ENCODE results near the gene AKR1E2. TPM values are rescaled to one million over a fixed set of nuclear protein-coding genes. Genes with fewer than 3 reads are reported as not detected.

Gene AKR1E2
- total and polyA plus RNA-seq, 2 donors (not counting 3 experiments of a cell fraction or from before 2014, with no cell fraction given), result 4.0 to 8.2 TPM

GRCh38 chr10:4828005-4828404 lies 2.0 kb downstream of the AKR1E2 start:
- Histone ChIP-seq H3K9me1 (replicated peaks; ENCODE audit: control insufficient read depth, extremely low read depth, insufficient read depth, low read length) (no peaks in the 10 kb centered on the region), H3K4me1 (ENCODE audit: control insufficient read depth, extremely low read depth, insufficient read depth, low read length) (peaks cover 5% of the 10 kb centered on the region), H3K36me3 (ENCODE audit: control insufficient read depth in 2 of 2, extremely low read depth in 1 of 2, insufficient read depth in 2 of 2, low read length in 2 of 2) (peaks cover 0 to under 1% of the 10 kb centered on the region in 2 experiments), H4K20me1 (replicated peaks; ENCODE audit: control insufficient read depth, extremely low read depth, insufficient read depth, low read length) (no peaks in the 10 kb centered on the region), H3K27me3 (ENCODE audit: control insufficient read depth in 2 of 2, insufficient read depth in 2 of 2, low read length in 2 of 2) (no peaks in the 10 kb centered on the region), H3K27ac (ENCODE audit: insufficient read depth, low read depth, low read length) (no peak overlapping the region), H3K79me2 (ENCODE audit: control insufficient read depth, insufficient read depth, low read length) (no peaks in the 10 kb centered on the region), H3K9me3 (replicated peaks; ENCODE audit: control insufficient read depth, insufficient read depth, low read length) (no peaks in the 10 kb centered on the region), H2AFZ (ENCODE audit: low read depth, low read length) (no peak overlapping the region), H3K4me2 (ENCODE audit: insufficient read depth, low read length) (no peak overlapping the region), H3K4me3 (replicated peaks in 1 of 3; ENCODE audit: insufficient read depth in 1 of 3, low read depth in 1 of 3, low read length in 3 of 3) (no peak overlapping the region), H3K9ac (replicated peaks; ENCODE audit: extremely low read depth, insufficient read depth, low read length) (no peak overlapping the region)
- dilution Hi-C loops (cut with MboI; ENCODE audit: extremely low pct_ligation_motif_present, low sequenced_read_pairs) (no loop called here), intact Hi-C loops (cut with micrococcal nuclease) (no loop called here)
- no TSS peak for BruUV-seq (replicated peaks)
- CTCF ChIA-PET, result interaction anchor here (0.6 to 4.9 kb wide), 3 partner anchors 13 to 21 kb away, joined by 3 to 27 read pairs (median 15); no protein-coding TSS in a partner anchor
- TF ChIP-seq POLR2AphosphoS5 (IDR thresholded peaks at IDR 0.05; ENCODE audit: insufficient read depth, low read depth, low read length) (no peak), POLR2A (IDR thresholded peaks at IDR 0.05; ENCODE audit: low read depth, low read length) (no peak), GATA2 (IDR thresholded peaks at IDR 0.05; ENCODE audit: insufficient read depth, insufficient read length, low read depth, low read length) (no peak), JUN (IDR thresholded peaks at IDR 0.05; ENCODE audit: borderline replicate concordance, insufficient read depth, insufficient read length, low read depth) (no peak), MYC (IDR thresholded peaks at IDR 0.05; ENCODE audit: low read depth, low read length) (no peak), FOS (IDR thresholded peaks at IDR 0.05; ENCODE audit: borderline replicate concordance, insufficient read depth, low read length) (no peak), EZH2 (IDR thresholded peaks at IDR 0.05; ENCODE audit: borderline replicate concordance, low read depth, low read length, severe bottlenecking) (no peak)
- TF ChIP-seq, protein P1, sequence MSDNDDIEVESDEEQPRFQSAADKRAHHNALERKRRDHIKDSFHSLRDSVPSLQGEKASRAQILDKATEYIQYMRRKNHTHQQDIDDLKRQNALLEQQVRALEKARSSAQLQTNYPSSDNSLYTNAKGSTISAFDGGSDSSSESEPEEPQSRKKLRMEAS (IDR thresholded peaks at IDR 0.05; ENCODE audit: insufficient read depth, insufficient read length), result no peak
- TF ChIP-seq, protein P2, sequence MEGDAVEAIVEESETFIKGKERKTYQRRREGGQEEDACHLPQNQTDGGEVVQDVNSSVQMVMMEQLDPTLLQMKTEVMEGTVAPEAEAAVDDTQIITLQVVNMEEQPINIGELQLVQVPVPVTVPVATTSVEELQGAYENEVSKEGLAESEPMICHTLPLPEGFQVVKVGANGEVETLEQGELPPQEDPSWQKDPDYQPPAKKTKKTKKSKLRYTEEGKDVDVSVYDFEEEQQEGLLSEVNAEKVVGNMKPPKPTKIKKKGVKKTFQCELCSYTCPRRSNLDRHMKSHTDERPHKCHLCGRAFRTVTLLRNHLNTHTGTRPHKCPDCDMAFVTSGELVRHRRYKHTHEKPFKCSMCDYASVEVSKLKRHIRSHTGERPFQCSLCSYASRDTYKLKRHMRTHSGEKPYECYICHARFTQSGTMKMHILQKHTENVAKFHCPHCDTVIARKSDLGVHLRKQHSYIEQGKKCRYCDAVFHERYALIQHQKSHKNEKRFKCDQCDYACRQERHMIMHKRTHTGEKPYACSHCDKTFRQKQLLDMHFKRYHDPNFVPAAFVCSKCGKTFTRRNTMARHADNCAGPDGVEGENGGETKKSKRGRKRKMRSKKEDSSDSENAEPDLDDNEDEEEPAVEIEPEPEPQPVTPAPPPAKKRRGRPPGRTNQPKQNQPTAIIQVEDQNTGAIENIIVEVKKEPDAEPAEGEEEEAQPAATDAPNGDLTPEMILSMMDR (IDR thresholded peaks at IDR 0.05; ENCODE audit: extremely low read depth in 1 of 2, insufficient read depth in 1 of 2, low read depth in 1 of 2, low read length in 2 of 2), result no peak
- FAIRE-seq (no peak), DNase-seq (ENCODE audit: low read depth, low spot score) (no peak)
- POLR2A ChIA-PET, result no interaction called here
